ENCODE data around the gene PPP1R36.
A peak's percentile ranks its signal among the peaks of the same experiment; 100 is the strongest.
"Not testable (repeated sequence)": the region's sequence is repeated elsewhere in the genome, so short reads cannot be mapped to it uniquely, and the experiment has no call there.

Gene PPP1R36

DNA sequence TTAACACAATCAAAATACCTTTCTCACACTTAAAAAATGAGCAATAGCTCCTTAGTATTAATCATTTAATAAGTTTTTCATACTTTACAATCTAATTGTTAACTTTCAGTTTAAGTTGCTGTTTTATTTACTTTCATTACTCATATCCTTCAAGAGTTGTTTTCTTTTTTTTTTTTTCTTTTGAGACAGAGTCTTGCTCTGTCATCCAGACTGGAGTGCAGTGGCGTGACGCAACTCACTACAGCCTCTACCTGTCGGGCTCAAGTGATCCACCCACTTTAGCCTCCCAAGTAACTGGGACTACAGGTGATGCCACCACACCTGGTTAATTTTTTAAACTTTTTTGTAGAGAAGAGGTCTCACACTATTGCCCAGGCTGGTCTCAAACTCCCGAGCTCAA, 29.1 kb upstream of the PPP1R36 start:
- DNase-seq (ENCODE audit: low read depth) = no peak

DNA sequence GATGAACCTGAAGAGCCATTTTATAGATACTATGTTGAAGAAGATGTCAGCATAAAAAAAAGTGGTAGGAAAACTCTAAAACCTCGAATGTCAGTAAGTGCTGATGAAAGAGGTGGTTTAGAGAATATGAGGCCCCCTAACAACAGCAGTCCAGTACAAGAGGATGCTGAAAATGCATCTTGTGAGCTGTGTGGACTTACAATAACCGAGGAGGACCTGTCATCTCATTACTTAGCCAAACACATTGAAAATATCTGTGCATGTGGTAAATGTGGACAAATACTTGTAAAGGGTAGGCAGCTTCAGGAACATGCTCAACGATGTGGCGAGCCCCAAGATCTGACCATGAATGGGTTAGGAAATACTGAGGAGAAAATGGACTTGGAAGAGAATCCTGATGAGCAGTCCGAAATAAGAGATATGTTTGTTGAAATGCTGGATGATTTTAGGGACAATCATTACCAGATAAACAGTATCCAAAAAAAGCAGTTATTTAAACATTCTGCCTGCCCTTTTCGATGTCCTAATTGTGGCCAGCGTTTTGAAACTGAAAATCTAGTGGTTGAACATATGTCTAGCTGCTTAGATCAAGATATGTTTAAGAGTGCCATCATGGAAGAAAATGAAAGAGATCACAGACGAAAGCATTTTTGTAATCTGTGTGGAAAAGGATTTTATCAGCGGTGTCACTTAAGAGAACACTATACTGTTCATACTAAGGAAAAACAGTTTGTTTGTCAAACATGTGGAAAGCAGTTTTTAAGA, 27.0 kb upstream of the PPP1R36 start:
- DNase-seq (ENCODE audit: low read depth) = no peak

DNA sequence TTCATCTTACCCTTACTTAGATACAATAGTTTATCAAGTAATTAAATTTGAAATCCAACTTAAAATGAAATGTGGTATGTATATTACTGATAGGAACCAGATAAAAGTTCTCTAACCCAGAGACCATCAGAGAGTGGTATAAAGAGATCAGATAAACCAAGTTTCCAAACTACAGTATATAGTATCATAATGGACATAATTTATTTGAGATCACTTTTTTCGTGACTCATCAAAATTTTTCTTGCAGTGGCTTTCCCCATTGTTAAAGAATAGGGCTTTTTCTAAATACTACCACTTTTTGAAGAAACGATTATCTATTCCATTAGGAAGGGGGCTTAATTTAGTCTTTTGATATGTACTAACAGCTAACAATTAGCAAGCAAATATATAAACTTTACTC, 24.4 kb upstream of the PPP1R36 start:
- no peak for DNase-seq (ENCODE audit: low read depth)

DNA sequence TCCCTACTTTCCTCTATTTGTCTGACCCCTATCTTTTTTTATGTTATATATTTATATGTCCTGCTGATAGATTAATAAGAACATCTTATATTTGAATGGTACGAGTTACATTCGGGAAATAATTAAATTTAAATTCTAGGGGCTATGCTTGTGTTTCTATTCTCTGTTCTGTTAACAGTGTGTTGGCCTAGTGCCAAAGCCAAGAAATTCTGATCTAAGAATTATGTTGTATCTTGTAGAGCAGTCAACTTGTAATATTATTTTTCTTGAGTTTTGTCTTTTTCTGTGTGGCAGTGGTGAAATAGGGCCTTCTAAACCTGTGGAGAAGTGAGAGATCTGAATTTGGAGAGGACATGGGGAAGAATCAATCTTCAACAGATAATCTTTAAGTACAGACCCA, 18.2 kb upstream of the PPP1R36 start:
- DNase-seq (ENCODE audit: low read depth) = no peak

DNA sequence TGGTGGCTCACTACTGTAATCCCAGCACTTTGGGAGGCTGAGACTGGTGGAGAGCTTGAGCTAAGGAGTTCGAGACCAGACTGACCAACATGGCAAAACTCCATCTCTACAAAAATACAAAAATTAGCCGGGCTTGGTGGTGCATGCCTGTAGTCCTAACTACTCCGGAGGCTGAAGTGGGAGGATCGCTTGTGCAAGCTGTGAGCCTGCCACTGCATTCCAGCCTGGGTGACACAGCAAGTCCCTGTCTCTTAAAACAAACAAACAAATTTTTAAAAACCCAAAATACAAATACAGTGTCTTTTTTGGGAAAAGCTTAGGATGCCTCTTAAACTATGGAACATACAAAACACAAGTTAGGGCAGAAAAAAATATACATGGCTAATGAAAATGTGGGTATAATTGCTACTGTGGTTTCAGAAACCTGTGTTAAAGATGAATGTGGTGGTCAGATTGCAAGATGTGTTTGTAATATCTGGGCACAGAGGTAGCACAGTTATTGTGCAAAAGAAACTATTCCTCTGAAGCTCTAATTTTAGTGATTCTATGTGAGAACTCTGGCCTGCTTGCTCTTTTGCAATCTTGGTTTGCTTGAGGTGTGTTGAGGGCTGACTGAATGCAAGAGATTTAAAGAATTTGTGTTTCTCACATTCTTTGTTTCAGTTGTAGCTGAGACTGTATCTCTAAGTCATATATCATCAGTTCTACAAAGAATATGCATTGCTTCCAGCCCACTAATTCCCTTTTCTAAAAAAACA, 13.1 kb upstream of the PPP1R36 start:
- no peak for DNase-seq (ENCODE audit: low read depth)

DNA sequence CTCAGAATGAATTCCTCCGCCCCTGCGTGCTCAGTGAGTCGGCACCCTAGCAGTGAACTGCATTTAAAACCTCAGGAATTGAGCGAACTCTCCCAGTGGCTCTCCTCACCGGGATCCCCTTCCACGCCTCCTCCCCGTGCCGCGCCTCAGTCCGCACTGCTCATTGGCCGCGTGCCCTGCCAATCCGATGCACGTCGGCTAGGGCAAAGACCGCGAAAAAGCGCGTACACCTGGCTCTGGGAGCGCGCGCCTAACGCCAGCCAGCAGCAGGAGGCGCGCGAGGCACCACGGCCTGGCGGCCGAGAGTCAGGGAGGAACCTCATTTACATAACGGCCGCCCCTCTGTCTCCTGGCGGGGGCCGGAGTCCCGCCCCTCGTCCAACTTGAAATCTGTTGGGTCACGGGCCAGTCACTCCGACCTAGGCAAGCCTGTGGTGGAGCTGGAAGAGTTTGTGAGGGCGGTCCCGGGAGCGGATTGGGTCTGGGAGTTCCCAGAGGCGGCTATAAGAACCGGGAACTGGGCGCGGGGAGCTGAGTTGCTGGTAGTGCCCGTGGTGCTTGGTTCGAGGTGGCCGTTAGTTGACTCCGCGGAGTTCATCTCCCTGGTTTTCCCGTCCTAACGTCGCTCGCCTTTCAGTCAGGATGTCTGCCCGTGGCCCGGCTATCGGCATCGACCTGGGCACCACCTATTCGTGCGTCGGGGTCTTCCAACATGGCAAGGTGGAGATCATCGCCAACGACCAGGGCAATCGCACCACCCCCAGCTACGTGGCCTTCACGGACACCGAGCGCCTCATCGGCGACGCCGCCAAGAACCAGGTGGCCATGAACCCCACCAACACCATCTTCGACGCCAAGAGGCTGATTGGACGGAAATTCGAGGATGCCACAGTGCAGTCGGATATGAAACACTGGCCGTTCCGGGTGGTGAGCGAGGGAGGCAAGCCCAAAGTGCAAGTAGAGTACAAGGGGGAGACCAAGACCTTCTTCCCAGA, 9.3 kb upstream of the PPP1R36 start, which contains the start of gene HSPA2:
Gene HSPA2 (plus strand): TSS at position 534 of the 995 bp plus-strand sequence. CDS start 109 bp downstream, at position 643.
- DNase-seq (ENCODE audit: low read depth) = peak; percentile 99

DNA sequence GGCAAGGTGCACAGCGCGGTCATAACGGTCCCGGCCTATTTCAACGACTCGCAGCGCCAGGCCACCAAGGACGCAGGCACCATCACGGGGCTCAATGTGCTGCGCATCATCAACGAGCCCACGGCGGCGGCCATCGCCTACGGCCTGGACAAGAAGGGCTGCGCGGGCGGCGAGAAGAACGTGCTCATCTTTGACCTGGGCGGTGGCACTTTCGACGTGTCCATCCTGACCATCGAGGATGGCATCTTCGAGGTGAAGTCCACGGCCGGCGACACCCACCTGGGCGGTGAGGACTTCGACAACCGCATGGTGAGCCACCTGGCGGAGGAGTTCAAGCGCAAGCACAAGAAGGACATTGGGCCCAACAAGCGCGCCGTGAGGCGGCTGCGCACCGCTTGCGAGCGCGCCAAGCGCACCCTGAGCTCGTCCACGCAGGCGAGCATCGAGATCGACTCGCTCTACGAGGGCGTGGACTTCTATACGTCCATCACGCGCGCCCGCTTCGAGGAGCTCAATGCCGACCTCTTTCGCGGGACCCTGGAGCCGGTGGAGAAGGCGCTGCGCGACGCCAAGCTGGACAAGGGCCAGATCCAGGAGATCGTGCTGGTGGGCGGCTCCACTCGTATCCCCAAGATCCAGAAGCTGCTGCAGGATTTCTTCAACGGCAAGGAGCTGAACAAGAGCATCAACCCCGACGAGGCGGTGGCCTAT, 8.3 kb upstream of the PPP1R36 start:
- no peak for DNase-seq (ENCODE audit: low read depth)

DNA sequence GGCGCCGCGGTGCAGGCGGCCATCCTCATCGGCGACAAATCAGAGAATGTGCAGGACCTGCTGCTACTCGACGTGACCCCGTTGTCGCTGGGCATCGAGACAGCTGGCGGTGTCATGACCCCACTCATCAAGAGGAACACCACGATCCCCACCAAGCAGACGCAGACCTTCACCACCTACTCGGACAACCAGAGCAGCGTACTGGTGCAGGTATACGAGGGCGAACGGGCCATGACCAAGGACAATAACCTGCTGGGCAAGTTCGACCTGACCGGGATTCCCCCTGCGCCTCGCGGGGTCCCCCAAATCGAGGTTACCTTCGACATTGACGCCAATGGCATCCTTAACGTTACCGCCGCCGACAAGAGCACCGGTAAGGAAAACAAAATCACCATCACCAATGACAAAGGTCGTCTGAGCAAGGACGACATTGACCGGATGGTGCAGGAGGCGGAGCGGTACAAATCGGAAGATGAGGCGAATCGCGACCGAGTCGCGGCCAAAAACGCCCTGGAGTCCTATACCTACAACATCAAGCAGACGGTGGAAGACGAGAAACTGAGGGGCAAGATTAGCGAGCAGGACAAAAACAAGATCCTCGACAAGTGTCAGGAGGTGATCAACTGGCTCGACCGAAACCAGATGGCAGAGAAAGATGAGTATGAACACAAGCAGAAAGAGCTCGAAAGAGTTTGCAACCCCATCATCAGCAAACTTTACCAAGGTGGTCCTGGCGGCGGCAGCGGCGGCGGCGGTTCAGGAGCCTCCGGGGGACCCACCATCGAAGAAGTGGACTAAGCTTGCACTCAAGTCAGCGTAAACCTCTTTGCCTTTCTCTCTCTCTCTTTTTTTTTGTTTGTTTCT, 7.6 kb upstream of the PPP1R36 start:
- no peak for DNase-seq (ENCODE audit: low read depth)

DNA sequence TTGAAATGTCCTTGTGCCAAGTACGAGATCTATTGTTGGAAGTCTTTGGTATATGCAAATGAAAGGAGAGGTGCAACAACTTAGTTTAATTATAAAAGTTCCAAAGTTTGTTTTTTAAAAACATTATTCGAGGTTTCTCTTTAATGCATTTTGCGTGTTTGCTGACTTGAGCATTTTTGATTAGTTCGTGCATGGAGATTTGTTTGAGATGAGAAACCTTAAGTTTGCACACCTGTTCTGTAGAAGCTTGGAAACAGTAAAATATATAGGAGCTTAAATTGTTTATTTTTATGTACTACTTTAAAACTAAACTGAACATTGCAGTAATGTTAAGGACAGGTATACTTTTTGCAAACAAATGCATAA, 6.9 kb upstream of the PPP1R36 start:
- DNase-seq (ENCODE audit: low read depth) = no peak

DNA sequence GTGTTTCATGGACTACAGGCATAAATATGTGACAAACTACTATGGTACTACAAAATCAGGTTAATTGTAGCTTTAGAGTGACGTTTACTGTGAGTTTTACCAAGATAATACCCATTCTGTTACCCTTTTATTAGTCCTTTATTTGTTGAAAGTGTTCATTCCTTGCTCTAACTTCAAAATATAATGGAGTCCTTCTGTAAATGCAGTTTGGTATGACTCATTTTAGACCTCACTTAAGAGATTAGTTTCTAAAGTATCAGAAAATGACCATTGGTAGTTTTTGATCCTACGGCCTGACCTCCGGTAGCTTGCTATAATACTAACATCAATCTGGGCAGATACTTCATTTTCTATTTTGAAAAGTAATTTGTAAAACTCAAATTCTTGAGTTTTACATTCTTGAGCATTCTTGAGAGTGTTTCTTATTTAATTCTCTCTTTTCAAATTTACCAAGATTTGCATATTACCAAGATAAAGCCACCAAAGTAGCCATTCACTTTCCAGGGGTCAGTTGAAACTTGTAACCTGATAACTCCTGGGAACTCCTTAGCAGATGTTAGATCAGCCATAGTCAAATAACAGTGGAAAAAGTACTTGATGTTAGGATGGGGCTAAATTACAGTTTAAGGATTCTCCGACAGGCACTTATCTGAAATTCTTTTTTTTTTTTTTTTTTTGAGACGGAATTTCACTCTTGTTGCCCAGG, 5.0 kb upstream of the PPP1R36 start:
- no peak for DNase-seq (ENCODE audit: low read depth)

DNA sequence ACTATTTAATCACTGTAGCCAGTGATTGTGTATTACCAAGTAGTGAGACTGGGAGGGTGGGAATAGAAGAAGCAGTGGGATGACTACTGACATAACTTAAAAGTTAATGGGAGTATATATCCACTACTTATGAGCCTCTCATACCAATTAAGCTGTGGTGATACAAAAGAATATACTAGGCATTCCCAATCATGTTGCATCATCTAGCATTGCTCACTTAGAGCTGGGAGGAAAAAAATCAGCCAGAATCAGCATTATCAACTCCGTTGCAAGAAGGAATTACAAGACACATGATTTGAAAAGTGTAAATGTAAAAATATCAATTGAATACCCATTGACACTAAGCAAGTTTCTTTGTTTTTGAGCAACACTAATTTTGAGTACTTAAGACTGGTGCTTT, 745 bp upstream of the PPP1R36 start:
- DNase-seq (ENCODE audit: low read depth) = no peak

DNA sequence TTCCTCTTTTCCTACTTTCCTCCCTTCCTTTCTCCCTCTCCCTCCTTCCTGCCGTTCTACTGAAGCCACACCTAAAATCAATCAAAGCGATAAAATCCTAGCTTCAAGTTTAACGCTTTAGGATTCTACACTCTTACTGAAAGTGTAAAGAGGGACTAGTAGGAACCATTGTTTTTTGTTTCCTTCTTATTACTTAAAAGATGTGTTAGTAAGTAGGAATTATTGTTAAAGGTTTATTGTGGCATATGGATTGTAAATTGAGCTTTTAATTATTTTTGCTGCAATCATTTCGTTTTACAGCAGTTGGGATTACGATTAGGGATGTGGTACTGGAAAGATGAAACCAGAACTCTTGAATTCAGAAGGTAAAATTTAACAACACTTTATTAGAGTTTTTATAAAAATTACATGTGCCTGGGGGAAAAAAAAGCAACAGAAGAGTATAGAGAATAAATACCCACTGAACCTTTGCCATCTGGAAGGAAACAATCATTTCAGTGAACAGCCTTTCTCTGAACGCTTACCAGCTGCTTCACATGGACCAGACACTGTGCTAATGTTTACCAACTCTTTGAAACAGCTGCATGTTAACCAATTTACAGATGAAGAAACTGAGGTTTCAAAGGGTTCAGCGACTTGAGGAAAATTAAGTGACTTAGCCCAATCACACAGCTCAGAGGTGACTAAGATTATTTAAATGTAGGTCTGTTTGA, 1.0 kb downstream of the PPP1R36 start:
- DNase-seq (ENCODE audit: low read depth) = no peak

DNA sequence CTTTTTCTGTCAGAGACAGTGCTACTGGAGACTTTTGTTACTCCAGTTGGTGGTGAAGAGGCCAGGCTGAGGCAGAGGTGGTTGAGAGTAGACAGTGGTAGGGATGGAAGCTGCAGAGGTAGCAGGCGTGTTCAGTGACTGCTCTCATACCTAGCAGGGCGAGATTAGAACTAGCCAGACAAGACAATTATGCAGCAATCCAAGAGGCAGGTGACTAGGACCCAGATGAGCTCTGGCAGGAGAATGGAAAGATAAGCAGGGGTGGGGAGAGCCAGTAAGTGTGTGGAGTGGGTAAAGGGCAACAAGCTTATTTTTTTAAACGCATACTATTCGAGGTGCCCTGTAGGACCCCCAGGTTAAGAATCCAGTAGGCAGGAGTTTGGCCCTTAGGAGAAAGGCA, 4.8 kb downstream of the PPP1R36 start:
- DNase-seq (ENCODE audit: low read depth) = no peak

DNA sequence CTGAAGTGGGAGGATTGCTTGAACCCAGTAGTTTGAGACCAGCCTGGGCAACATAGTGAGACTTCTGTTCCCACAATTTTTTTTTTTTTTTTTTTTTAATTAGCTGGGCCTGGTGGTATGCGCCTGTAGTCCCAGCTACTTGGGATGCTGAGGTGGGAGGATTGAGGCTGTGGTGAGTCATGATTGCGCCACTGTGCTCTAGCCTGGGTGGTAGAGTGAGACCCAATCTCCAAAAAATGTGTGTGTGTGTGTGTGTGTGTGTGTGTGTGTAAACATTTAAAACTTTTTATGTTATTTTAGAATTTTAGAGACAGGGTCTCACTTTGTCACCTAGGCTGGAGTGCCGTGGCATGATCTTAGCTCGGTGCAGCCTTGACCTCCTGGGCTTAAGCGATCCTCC, 6.8 kb downstream of the PPP1R36 start:
- DNase-seq (ENCODE audit: low read depth) = peak; percentile 49

DNA sequence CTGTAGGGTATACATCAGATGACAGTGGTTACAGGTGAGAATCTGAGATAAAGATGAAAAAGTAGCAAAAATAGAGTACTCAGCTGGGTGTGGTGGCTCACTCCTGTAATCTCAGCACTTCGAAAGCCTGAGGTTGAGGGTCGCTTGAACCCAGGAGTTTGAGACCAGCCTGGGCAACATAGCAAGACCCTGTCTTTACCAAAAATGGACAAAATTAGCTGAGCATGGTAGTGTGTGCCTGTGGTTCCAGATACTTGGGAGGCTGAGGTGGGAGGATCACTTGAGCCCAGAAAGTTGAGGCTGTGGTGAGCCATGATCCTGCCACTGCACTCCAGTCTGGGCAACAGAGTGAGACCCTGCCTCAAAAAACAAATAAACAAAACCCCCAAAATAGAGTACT, 8.5 kb downstream of the PPP1R36 start:
- not testable (repeated sequence) for DNase-seq (ENCODE audit: low read depth)

DNA sequence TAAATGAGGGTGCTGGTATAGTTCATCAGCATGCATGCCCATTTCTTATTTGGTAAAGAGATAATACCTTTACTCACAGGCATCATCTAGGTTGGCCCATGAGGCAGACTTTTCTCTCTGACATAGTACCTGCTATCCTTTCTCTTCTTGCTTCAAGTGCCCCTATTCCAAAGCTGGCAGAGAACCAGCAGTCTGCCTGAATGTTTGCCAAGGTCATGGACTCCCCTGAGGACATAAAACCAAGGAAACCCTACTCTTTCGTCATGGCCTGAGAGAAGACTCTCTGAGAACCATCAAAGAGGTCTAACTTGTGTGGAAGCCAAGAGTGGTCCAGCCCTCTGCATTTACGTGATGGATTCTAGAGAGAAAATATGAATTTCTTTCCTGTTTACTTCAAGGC, 11.9 kb downstream of the PPP1R36 start:
- no peak for DNase-seq (ENCODE audit: low read depth)

DNA sequence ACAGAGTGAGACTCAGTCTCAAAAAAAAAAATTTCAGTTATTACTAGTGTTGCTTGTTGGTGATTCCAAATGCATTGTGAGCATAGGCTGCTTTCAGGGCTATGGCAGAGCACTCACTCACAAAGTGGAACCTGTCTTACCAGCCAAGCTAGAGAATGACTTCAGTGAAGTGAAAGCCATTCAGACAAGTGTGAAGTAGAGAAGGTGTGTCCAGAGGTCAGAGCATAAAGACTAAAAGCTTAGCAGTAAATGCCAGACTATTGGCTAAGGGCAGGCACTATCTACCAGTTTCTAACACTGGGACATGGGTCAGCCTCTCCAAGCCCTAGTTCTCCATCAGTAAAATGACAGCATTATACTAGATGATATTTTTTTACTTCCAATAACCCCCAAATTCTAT, 12.7 kb downstream of the PPP1R36 start:
- no peak for DNase-seq (ENCODE audit: low read depth)

DNA sequence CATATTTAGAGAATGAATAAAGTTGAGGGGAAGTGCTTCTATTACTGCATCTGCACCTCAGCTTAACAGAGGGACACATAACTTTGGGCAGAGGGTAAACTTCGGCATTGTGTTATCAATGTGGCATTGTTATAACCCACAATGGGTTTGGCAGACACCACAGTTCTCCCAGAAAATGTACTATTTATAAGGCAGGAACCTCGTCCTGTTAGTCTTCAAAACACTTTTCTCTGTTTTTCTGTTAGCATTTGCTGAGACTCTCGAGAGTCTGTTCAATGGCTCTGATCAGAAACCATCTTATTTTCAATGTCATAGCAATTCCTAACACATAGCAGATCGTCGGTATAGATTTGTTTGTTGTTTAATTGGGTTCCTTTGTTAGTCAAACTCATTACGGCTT, 13.9 kb downstream of the PPP1R36 start:
- no peak for DNase-seq (ENCODE audit: low read depth)

DNA sequence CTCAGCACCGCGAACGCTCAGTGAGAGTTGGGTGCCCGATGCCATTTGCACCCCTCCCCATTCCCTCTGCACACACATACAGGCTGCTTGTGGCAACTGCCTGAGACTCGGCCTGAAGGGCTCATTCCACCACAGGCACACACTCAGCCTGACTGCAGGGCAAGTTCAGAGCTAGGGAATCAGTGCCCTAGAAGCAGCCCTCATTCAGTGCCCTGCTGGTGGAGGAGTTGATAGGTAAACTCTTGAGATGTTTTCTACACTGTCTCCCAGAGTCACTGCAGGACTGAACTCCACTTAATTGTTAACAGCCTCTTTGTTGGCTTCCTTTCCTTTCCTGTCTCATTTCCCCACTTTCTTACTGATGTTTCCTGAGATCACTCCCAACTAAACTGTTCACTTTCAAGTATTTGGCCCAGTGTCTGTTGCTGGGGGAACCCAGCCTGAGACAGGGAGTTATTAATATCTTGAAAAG, 16.9 kb downstream of the PPP1R36 start:
- no peak for DNase-seq (ENCODE audit: low read depth)
